Femur (tissue), 1 donor: ENCODE results near the gene PLEKHA5.
A peak's percentile ranks its signal among the peaks of the same experiment; 100 is the strongest.

Source experiments
- DNase-seq: peaks from one replicate; pipeline ENCODE4 v3.0.0-alpha.2; 2017

Gene PLEKHA5

GRCh38 chr12:19128485-19128884 is 1.0 kb upstream of the PLEKHA5 start:
- no peak for DNase-seq

- no peak for DNase-seq
Observed at GRCh38 chr12:19129122-19129485, 429 bp upstream of the PLEKHA5 start.

GRCh38 chr12:19130224-19131024 is 891 bp downstream of the PLEKHA5 start:
- DNase-seq, result peak; percentile 61

GRCh38 chr12:19131025-19131444 is 1.5 kb downstream of the PLEKHA5 start:
- peak; percentile 39 for DNase-seq

- DNase-seq, result no peak
Observed at GRCh38 chr12:19138551-19138950, 9.0 kb downstream of the PLEKHA5 start.

- DNase-seq, result no peak
Observed at GRCh38 chr12:19138956-19139355, 9.4 kb downstream of the PLEKHA5 start.

GRCh38 chr12:19139615-19140194 is 10.2 kb downstream of the PLEKHA5 start:
- no peak for DNase-seq

- no peak for DNase-seq
Observed at GRCh38 chr12:19140381-19141236, 11.1 kb downstream of the PLEKHA5 start.

- DNase-seq, result no peak
Observed at GRCh38 chr12:19142499-19142898, 13.0 kb downstream of the PLEKHA5 start.

- no peak for DNase-seq
Observed at GRCh38 chr12:19144287-19144686, 14.8 kb downstream of the PLEKHA5 start.

- DNase-seq, result no peak
Observed at GRCh38 chr12:19144985-19145384, 15.5 kb downstream of the PLEKHA5 start.

GRCh38 chr12:19148860-19149259 is 19.3 kb downstream of the PLEKHA5 start:
- no peak for DNase-seq

GRCh38 chr12:19150273-19150900 is 20.9 kb downstream of the PLEKHA5 start:
- DNase-seq, result no peak

- no peak for DNase-seq
Observed at GRCh38 chr12:19151298-19151697, 21.8 kb downstream of the PLEKHA5 start.

- DNase-seq, result no peak
Observed at GRCh38 chr12:19153396-19153795, 23.9 kb downstream of the PLEKHA5 start.

- DNase-seq, result no peak
Observed at GRCh38 chr12:19154686-19155085, 25.2 kb downstream of the PLEKHA5 start.

GRCh38 chr12:19155981-19156734 is 26.6 kb downstream of the PLEKHA5 start:
- no peak for DNase-seq

- no peak for DNase-seq
Observed at GRCh38 chr12:19158923-19159322, 29.4 kb downstream of the PLEKHA5 start.

- DNase-seq, result no peak
Observed at GRCh38 chr12:19161216-19161615, 31.7 kb downstream of the PLEKHA5 start.

- DNase-seq, result no peak
Observed at GRCh38 chr12:19165451-19165850, 35.9 kb downstream of the PLEKHA5 start.

GRCh38 chr12:19166387-19166786 is 36.9 kb downstream of the PLEKHA5 start:
- DNase-seq, result no peak

- DNase-seq, result no peak
Observed at GRCh38 chr12:19166956-19167355, 37.4 kb downstream of the PLEKHA5 start.
